GM12878 (cell line): ENCODE results near the gene CD27. TPM values are rescaled to one million over a fixed set of nuclear protein-coding genes. Genes with fewer than 3 reads are reported as not detected.
A peak's percentile ranks its signal among the peaks of the same experiment; 100 is the strongest.

Source experiments
- ATAC-seq: fragments of 200-7000 bp; cut with Tn5 transposase; 3 replicates; pipeline ENCODE4 v1.9.1; 2020; ENCODE audit warnings: mild to moderate bottlenecking, moderate library complexity
- BruUV-seq: library from RNA; stranded (reverse); fragments of 400-500 nt; replicated peaks from 2 replicates; lab custom pipeline; 2021; lab: Mats Ljungman, UMichigan
- CTCF ChIA-PET: fragments of 300-600 bp; sonication (Branson Sonifier 250); formaldehyde crosslinking; extraction: SDS; loops from one replicate; lab custom pipeline; 2021; ENCODE audit warnings: inconsistent platforms; lab: Yijun Ruan, JAX
- POLR2A ChIA-PET: fragments of 350-600 bp; formaldehyde crosslinking; extraction: SDS; loops from one replicate; lab custom pipeline; 2021; ENCODE audit warnings: inconsistent platforms; lab: Charles Lee
- RAD21 ChIA-PET: fragments of 300-600 bp; sonication (Branson Sonifier 250); formaldehyde crosslinking; loops from one replicate; lab custom pipeline; 2023; ENCODE audit warnings: antibody characterized with exemption; ENCODE audit not compliant: unreplicated experiment; lab: Charles Lee
- SMC1A ChIA-PET: fragments of 300-600 bp; sonication (Branson Sonifier 250); formaldehyde crosslinking; loops from one replicate; lab custom pipeline; 2023; ENCODE audit not compliant: unreplicated experiment, uncharacterized antibody; lab: Charles Lee
- DNase-seq: peaks from one replicate; pipeline ENCODE4 v3.0.0-alpha.2; 2011; ENCODE audit warnings: low read depth, low spot score
- FAIRE-seq: peaks from 3 replicates; lab custom pipeline; 2011; peaks lifted over from hg19 to GRCh38; lab: Jason Lieb, UNC
- H2AFZ ChIP-seq: 2 replicates; pipeline ENCODE4 v1.6.0; 2011; ENCODE audit warnings: low read depth, low read length, control low read depth; ENCODE audit not compliant: control insufficient read depth
- H3K27ac ChIP-seq: 2 replicates; pipeline ENCODE4 v1.5.1; 2011; ENCODE audit warnings: control low read depth; ENCODE audit not compliant: control insufficient read depth, insufficient read depth
- H3K27me3 ChIP-seq, 2 experiments: replicated peaks in 1 of 2; 2 replicates each; pipeline versions ENCODE4 v1.6.0 to v1.6.1; 2011; ENCODE audit warnings: low read length in 1 of 2; ENCODE audit not compliant: control insufficient read depth in 2 of 2, insufficient read depth in 2 of 2
- H3K36me3 ChIP-seq, 2 experiments: 2 replicates each; pipeline ENCODE4 v1.5.1; 2011; ENCODE audit warnings: low read length in 1 of 2; ENCODE audit not compliant: control insufficient read depth in 2 of 2, insufficient read depth in 2 of 2
- H3K4me1 ChIP-seq: 2 replicates; pipeline ENCODE4 v1.6.1; 2011; ENCODE audit warnings: mild to moderate bottlenecking, low read length, moderate library complexity, mixed read lengths; ENCODE audit not compliant: control insufficient read depth, insufficient read depth
- H3K4me2 ChIP-seq: 2 replicates; pipeline ENCODE4 v1.6.0; 2011; ENCODE audit warnings: control low read depth; ENCODE audit not compliant: control insufficient read depth, insufficient read depth
- H3K4me3 ChIP-seq: fragments of 200-600 bp; sonication (generic); 2 replicates; pipeline ENCODE4 v1.5.1; 2016
- H3K79me2 ChIP-seq: 2 replicates; pipeline ENCODE4 v1.6.0; 2011; ENCODE audit warnings: low read length; ENCODE audit not compliant: control insufficient read depth, insufficient read depth
- H3K9ac ChIP-seq: 2 replicates; pipeline ENCODE4 v1.8.0; 2011; ENCODE audit warnings: low read length, control low read depth, mixed read lengths; ENCODE audit not compliant: control insufficient read depth, insufficient read depth
- H3K9me3 ChIP-seq: replicated peaks from 3 replicates; pipeline ENCODE4 v1.5.1; 2011; ENCODE audit warnings: mild to moderate bottlenecking, low read length; ENCODE audit not compliant: control insufficient read depth, insufficient read depth
- H4K20me1 ChIP-seq: 2 replicates; pipeline ENCODE4 v1.6.0; 2011; ENCODE audit not compliant: control insufficient read depth, insufficient read depth
- CREB1 ChIP-seq: IDR thresholded peaks from 2 replicates; pipeline ENCODE4 v1.6.1; 2012; ENCODE audit warnings: low read depth, mild to moderate bottlenecking, inconsistent platforms
- E2F4 ChIP-seq: IDR thresholded peaks from 2 replicates; pipeline ENCODE4 v1.6.1; 2012; ENCODE audit warnings: low read depth, low read length, improper control_type of control experiment
- HDGF ChIP-seq: fragments of 450-650 bp; IDR thresholded peaks from 2 replicates; pipeline ENCODE4 v1.6.1; 2016; ENCODE audit warnings: antibody characterized with exemption
- IKZF1 ChIP-seq: fragments of 450-650 bp; conservative IDR thresholded peaks from 2 replicates; pipeline ENCODE4 v1.6.1; 2017; ENCODE audit warnings: antibody characterized with exemption, mild to moderate bottlenecking
- KAT2A ChIP-seq: conservative IDR thresholded peaks from 2 replicates; pipeline ENCODE4 v1.6.1; 2011; ENCODE audit warnings: low read depth, low read length; ENCODE audit not compliant: control insufficient read depth
- MXI1 ChIP-seq: fragments of 150-350 bp; IDR thresholded peaks from 2 replicates; pipeline ENCODE4 v1.6.1; 2011; ENCODE audit warnings: low read depth, mild to moderate bottlenecking, inconsistent platforms, low read length, improper control_type of control experiment
- MYC ChIP-seq: IDR thresholded peaks from 2 replicates; pipeline ENCODE4 v1.6.1; 2011; ENCODE audit warnings: mild to moderate bottlenecking, low read length, moderate library complexity, inconsistent platforms; ENCODE audit not compliant: insufficient read depth, insufficient replicate concordance, insufficient read length, severe bottlenecking
- NBN ChIP-seq: fragments of 450-650 bp; IDR thresholded peaks from 2 replicates; pipeline ENCODE4 v1.6.1; 2016
- NKRF ChIP-seq: fragments of 450-650 bp; conservative IDR thresholded peaks from 2 replicates; pipeline ENCODE4 v1.6.1; 2017; ENCODE audit warnings: mild to moderate bottlenecking, moderate library complexity
- NR2C1 ChIP-seq: fragments of 450-650 bp; IDR thresholded peaks from 2 replicates; pipeline ENCODE4 v1.6.1; 2017; ENCODE audit warnings: antibody characterized with exemption, mild to moderate bottlenecking, moderate library complexity
- RELA ChIP-seq: fragments of 450-650 bp; IDR thresholded peaks from 2 replicates; pipeline ENCODE4 v1.8.0; 2014; ENCODE audit warnings: borderline replicate concordance; ENCODE audit not compliant: partially characterized antibody
- REST ChIP-seq: IDR thresholded peaks from 2 replicates; pipeline ENCODE4 v1.6.1; 2012; ENCODE audit warnings: mild to moderate bottlenecking, low read depth, low read length
- SIN3A ChIP-seq: IDR thresholded peaks from 2 replicates; pipeline ENCODE4 v1.6.1; 2012; ENCODE audit warnings: low read depth, low read length, improper control_type of control experiment
- STAT1 ChIP-seq: fragments of 450-650 bp; conservative IDR thresholded peaks from 2 replicates; pipeline ENCODE4 v1.6.1; 2014; ENCODE audit warnings: antibody characterized with exemption, mild to moderate bottlenecking
- SUPT20H ChIP-seq: IDR thresholded peaks from 2 replicates; pipeline ENCODE4 v1.6.1; 2011; ENCODE audit warnings: low read depth, mild to moderate bottlenecking, low read length, moderate library complexity, borderline replicate concordance; ENCODE audit not compliant: control insufficient read depth
- TCF3 ChIP-seq: IDR thresholded peaks from 2 replicates; pipeline ENCODE4 v1.6.1; 2012; ENCODE audit warnings: low read depth, mild to moderate bottlenecking, low read length, borderline replicate concordance; ENCODE audit not compliant: insufficient read depth
- whole genome bisulfite sequencing: methylation state at CpG from one replicate; pipeline ENCODE4 v1.1.6; 2016; ENCODE audit warnings: low lambda C conversion rate; ENCODE audit not compliant: insufficient replicate concordance, insufficient coverage; ENCODE audit errors: missing lambda C conversion rate; 5-methylcytosine and 5-hydroxymethylcytosine counted together
- in situ Hi-C: fragments of 300-500 bp; cut with MboI; formaldehyde crosslinking; loops from 9 replicates; pipeline ENCODE4 v1.14.3; 2018; ENCODE audit warnings: mixed read lengths
- intact Hi-C: fragments of 100-400 bp; cut with micrococcal nuclease; formaldehyde crosslinking; loops from one replicate; pipeline ENCODE4 v1.14.2; 2022; ENCODE audit not compliant: unreplicated experiment
- polyA plus RNA-seq, 11 experiments: library from polyadenylated mRNA; depleted of rRNA in 4 of 11; unstranded in 6 of 11; stranded (reverse) in 5 of 11; fragments of >200 nt; fragmentation: Nextera tagmentation in 4 of 11; fragmentation: Illumina TruSeq in 1 of 11; extraction: Ambion mirVana in 4 of 11; extraction: Trizol in 1 of 11; gene quantifications; 1 replicate in 1 of 11; 2 replicates in 10 of 11; pipeline versions ENCODE4 v1.2.1 to v1.2.3, GENCODE V29; 2011 to 2016; ENCODE audit warnings: inconsistent platforms in 2 of 11, missing spikeins in 2 of 11, low read depth in 1 of 11
- total RNA-seq, 4 experiments: library from RNA; depleted of rRNA in 3 of 4; stranded (reverse); fragments of >200 nt in 3 of 4; fragmentation: Illumina TruSeq in 1 of 4; extraction: Trizol in 1 of 4; gene quantifications; 2 replicates each; pipeline versions ENCODE4 v1.2.1 to v1.2.3, GENCODE V29; 2013 to 2021

The CD27 gene
- total and polyA plus RNA-seq, 10 of the 15 experiments (the other 5 are each of a cell fraction or from before 2014, with no cell fraction given), result 4.9 to 184 (median 106) TPM

- in situ Hi-C loops, result no loop called here
- POLR2A ChIA-PET, result interaction anchor here (0.6 to 7.3 kb wide), 10 partner anchors 22 to 320 kb away, joined by 3 to 134 read pairs (median 4); partner anchors contain the start of genes CD27, TAPBPL and VAMP1
- TF ChIP-seq CREB1 (0 out of 2 replicates have a peak, but pooled peaks have one; percentile 17), STAT1 (0 out of 2 replicates have a peak, but pooled peaks have one; percentile 57), NKRF (no peak), SUPT20H (no peak), RELA (no peak), MYC (no peak), NBN (peak; percentile 78; the same call in 1 of the 2 replicates), MXI1 (peak; percentile 81), REST (no peak), HDGF (no peak), IKZF1 (peak; percentile 88), TCF3 (no peak), NR2C1 (no peak), E2F4 (no peak), SIN3A (0 out of 2 replicates have a peak, but pooled peaks have one; percentile 34), KAT2A (no peak)
Observed at GRCh38 chr12:6423267-6424007, 21.3 kb upstream of the CD27 start.

More at GRCh38 chr12:6423267-6424007, 21.3 kb upstream of the CD27 start:
- no peaks in the 10 kb centered on the region for H3K36me3 ChIP-seq
- H3K4me3 ChIP-seq, result no peak overlapping the region
- H3K9ac ChIP-seq, result peak overlapping the region; percentile 56
- H3K79me2 ChIP-seq, result peaks cover 3% of the 10 kb centered on the region
- intact Hi-C loops, result loop anchor here (1.0 to 5.0 kb wide), 6 partner anchors 42 to 133 kb away; partner anchors contain the start of genes IFFO1 and MRPL51
- H3K4me2 ChIP-seq, result peak overlapping the region; percentile 73
- 11% methylated on average over 9 of the region's 9 CpGs for WGBS
- peak; percentile 70 for ATAC-seq
- SMC1A ChIA-PET, result interaction anchor here (0.7 to 8.1 kb wide), 28 partner anchors 11 to 181 kb away, joined by 3 to 211 read pairs (median 5); partner anchors contain the start of genes CD27, GAPDH, MRPL51 and TAPBPL
- CTCF ChIA-PET, result interaction anchor here (0.6 to 8.1 kb wide), 37 partner anchors 9 to 435 kb away, joined by 3 to 240 read pairs (median 4); partner anchors contain the start of genes CD27, GAPDH, MRPL51 and TAPBPL
- H3K9me3 ChIP-seq, result no peaks in the 10 kb centered on the region
- no peaks in the 10 kb centered on the region for H4K20me1 ChIP-seq
- H3K27ac ChIP-seq, result peak overlapping the region; percentile 61
- no TSS peak for BruUV-seq
- RAD21 ChIA-PET, result interaction anchor here (0.7 to 7.6 kb wide), 16 partner anchors 22 to 266 kb away, joined by 3 to 151 read pairs (median 9); partner anchors contain the start of genes CD27, MRPL51, NOP2 and TAPBPL
- DNase-seq, result no peak
- peaks cover 44% of the 10 kb centered on the region for H3K4me1 ChIP-seq
- FAIRE-seq, result peak; percentile 94
- H2AFZ ChIP-seq, result peak overlapping the region; percentile 87
- no peaks in the 10 kb centered on the region; a peak in 1 of 4 replicates for H3K27me3 ChIP-seq
